Measurements from ENCODE around the gene NTRK2.

The NTRK2 gene

GRCh38 chr9:85016384-85017006, 347.0 kb downstream of the NTRK2 start:
- no peak for DNase-seq (ENCODE audit: low read depth in 2 of 2)

DNA sequence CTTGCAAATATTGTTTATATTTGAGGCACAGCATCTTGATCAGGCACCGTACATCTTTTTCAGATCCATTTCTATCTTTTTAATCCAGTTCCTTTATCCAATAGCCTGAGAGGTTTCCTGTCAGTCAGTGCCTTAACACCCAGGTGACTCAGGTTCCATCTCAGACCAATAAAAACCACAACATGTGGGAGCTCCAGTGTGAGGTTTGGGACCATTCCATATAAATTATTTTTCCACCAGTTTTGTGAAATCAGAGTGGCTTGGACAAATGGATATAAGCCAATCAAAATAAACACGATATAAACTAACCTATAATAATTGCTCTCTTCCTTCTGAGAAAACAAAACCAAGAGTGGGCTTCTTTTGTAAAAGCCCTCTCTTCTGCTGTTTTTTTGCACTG, 351.3 kb downstream of the NTRK2 start:
- no peak for DNase-seq (ENCODE audit: low read depth in 2 of 2)

DNA sequence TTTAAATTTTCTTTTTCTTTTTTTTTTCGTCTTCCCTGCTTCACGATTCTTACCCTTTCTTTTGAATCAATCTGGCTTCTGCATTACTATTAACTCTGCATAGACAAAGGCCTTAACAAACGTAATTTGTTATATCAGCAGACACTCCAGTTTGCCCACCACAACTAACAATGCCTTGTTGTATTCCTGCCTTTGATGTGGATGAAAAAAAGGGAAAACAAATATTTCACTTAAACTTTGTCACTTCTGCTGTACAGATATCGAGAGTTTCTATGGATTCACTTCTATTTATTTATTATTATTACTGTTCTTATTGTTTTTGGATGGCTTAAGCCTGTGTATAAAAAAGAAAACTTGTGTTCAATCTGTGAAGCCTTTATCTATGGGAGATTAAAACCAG, 352.2 kb downstream of the NTRK2 start:
- no peak for DNase-seq (ENCODE audit: low read depth in 2 of 2)

GRCh38 chr9:85024374-85024773, 354.8 kb downstream of the NTRK2 start:
- DNase-seq (ENCODE audit: low read depth in 2 of 2): no peak

DNA sequence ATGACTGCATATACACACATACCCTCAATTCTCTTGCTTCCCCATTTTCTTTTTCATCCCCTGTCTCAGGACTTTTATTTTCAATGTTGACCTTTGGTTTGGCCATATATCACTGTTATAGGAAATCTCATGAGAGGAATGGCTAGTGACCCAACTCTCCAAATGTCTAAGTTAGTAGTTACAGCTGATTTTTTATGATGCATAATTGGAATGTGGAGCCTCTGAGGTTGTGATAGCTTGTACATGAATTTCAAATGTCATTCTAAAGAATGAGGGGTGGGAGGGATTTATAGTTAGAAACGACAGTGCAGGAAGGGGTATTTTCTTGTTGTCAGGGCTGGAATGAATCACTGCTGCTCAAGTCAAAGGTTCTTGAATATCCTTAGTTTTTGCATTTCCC, 356.1 kb downstream of the NTRK2 start:
- DNase-seq (ENCODE audit: low read depth in 2 of 2): no peak

- DNase-seq (ENCODE audit: low read depth in 2 of 2): no peak
Observed at GRCh38 chr9:85027870-85028269, 358.3 kb downstream of the NTRK2 start.

- no peak for DNase-seq (ENCODE audit: low read depth in 2 of 2)
Observed at GRCh38 chr9:85030316-85030715, 360.8 kb downstream of the NTRK2 start.

DNA sequence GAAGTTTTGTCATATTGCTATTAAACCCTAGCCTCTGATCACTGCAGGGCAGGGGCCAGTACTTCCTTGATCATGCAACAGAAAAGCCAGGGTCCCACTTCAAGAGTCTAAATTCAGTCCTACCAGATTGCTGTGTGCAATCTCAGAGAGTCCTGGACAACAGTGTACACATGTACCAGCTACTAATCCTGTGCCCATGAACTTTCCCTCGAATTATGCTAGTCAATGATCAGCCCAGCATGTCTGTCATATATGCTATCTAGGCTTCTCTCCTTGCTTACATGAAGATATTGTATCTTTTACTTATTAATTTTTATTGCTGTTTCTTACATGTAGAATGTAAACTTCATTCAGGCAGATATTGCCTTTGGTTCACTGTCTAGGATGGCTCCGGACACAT, 367.0 kb downstream of the NTRK2 start:
- DNase-seq (ENCODE audit: low read depth in 2 of 2): no peak

GRCh38 chr9:85038061-85038460, 368.5 kb downstream of the NTRK2 start:
- no peak for DNase-seq (ENCODE audit: low read depth in 2 of 2)

- DNase-seq (ENCODE audit: low read depth in 2 of 2): no peak
Observed at GRCh38 chr9:85038824-85039608, 369.5 kb downstream of the NTRK2 start.

- no peak for DNase-seq (ENCODE audit: low read depth in 2 of 2)
Observed at GRCh38 chr9:85040146-85040545, 370.6 kb downstream of the NTRK2 start.

GRCh38 chr9:85040821-85041465, 371.4 kb downstream of the NTRK2 start:
- no peak for DNase-seq (ENCODE audit: low read depth in 2 of 2)

DNA sequence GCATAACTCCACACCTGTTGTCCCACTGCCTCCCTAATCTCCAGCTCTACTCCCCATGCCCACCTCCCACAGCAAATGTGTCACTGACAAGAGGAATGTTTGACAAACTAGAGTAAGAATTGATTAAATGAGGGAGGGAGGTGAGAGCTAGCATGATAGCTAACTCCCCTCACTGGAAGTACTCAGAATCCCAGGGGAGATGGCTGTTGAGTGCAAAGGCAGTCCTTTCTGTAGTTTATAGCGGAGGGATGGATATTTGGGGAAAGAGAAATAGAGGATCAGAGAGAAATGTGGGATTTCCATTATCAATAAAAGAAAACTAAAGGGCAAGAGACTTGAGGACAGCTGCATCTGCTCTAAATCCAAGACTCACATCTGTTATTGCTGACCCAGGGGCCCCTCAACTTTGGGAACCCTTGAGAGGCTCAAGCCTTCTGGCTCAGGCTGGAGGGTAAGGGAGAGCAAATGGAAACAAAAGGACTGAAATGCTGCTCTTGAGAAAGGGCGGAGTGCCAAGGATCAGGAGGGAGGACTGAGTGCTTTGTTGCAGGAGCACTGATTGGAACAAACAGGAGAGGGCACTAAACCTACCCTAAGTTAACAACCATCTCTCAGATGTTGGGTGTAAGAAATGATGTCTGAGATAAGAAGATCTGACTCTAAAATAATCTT, 372.1 kb downstream of the NTRK2 start:
- no peak for DNase-seq (ENCODE audit: low read depth in 2 of 2)

DNA sequence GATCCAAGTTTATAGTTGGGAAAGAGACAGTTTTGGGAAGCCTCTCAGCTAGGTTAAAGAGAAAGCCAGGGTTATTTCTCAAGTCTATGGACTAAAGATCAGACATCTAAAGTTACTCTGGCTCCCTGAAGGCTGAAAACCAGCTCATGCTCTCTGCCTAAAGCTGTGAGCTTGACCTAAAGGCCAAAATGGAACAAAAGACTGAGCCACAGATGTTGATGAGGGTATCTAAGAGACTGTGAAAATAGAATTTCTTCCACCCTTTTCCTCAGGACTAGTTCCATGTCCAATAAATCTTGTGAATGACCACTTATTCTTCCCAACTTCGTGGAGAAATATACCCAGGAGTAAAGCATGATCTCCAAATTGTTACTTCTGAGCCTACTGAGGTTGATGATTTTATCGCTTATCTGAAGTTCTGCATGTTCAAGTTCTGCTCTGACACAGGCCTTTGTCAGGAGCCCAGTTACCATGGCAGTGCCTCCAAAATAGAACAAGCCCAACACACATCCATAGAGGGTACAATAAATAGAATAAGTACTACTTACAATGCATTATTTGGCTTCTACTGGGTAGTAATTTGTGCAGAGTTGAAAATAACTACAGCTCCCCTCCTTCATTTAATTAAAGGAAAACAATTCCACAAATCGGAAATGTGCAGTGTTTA, 373.6 kb downstream of the NTRK2 start:
- DNase-seq (ENCODE audit: low read depth in 2 of 2): no peak

GRCh38 chr9:85045271-85045670, 375.7 kb downstream of the NTRK2 start:
- DNase-seq (ENCODE audit: low read depth in 2 of 2): no peak

GRCh38 chr9:85046475-85046874, 376.9 kb downstream of the NTRK2 start:
- no peak for DNase-seq (ENCODE audit: low read depth in 2 of 2)

GRCh38 chr9:85053206-85053786, 383.8 kb downstream of the NTRK2 start:
- no peak for DNase-seq (ENCODE audit: low read depth in 2 of 2)

GRCh38 chr9:85054017-85054416, 384.5 kb downstream of the NTRK2 start:
- no peak for DNase-seq (ENCODE audit: low read depth in 2 of 2)

DNA sequence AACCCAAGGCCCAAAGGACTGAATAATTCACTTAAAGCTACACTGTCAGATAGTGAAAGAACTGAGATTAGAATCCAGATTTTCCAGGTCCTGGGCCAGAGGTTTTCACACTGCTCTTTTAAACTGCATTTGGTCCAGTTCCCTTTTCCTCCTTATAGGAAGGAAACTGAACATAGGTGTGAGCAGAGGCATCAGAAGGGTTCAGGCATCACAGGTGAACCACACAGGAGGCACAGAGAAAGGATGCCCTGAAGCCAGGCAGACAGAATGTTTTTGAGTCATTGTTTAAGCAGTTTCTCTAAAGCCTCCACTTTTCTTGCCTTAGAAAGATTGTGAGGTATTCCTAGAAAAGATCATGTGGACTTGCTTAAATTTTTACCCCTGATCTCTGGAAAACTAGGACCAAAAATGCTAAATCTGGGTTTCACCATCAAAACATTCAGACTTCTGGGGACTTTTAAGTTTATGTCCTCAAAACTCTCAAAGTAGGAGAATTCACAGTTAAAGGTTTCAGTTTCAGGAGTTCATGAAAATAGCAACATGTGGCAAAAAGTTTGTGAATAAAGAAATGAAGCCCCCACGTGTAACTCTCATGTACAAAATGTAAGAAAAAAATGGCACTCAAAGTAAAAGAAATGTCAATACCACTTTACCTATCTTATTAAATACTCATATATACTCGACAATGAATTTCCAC, 386.1 kb downstream of the NTRK2 start:
- no peak for DNase-seq (ENCODE audit: low read depth in 2 of 2)

GRCh38 chr9:85056203-85056572, 386.7 kb downstream of the NTRK2 start:
- DNase-seq (ENCODE audit: low read depth in 2 of 2): no peak

DNA sequence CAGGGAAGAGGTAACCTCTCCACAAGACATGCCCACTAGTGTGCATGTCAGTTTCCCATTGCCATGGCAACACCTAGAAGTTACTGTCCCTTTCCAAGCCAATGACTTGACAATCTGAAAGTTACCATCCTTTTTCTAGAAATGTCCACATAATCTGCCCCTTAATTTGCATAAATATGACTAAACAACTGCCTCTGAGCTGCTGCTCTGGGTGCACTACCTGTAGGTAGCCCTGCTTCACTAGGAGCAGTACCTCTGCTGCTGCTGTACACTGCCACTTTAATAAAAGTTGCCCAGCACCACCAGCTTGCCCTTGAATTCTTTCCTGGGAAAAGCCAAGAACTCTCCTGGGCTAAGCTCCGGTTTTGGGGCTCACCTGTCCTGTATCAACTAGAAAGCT, 392.4 kb downstream of the NTRK2 start:
- no peak for DNase-seq (ENCODE audit: low read depth in 2 of 2)
